GM18507 (cell line): ENCODE data around the gene GRK5.
"Not testable (repeated sequence)": the region's sequence is repeated elsewhere in the genome, so short reads cannot be mapped to it uniquely, and the experiment has no call there.

Source experiments
- DNase-seq: peaks from one replicate; pipeline ENCODE4 v3.0.0; 2011; ENCODE audit warnings: low read depth; ENCODE audit not compliant: insufficient read length; ENCODE audit errors: extremely low spot score
- FAIRE-seq: peaks from 2 replicates; lab custom pipeline; 2011; peaks lifted over from hg19 to GRCh38; lab: Jason Lieb, UNC

GRK5 gene

DNA sequence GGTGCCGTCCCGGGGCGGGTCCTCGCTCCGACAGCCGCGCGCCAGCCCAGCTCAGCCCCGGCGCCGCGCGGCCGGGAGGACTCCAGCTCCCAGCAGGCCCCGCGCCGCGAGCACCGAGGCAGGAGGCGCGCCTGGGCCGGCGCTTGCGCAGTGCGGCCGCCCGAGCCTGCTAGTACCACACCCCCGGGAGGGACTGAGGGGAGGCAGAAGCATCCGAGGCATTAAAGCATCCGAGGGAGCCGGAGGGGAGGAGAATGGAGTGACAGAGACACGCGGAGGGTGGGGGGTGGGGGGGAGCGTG lies at the start of gene GRK5:
GRK5 (plus strand) TSS at position 206 of the 301 bp plus-strand sequence. CDS start 347 bp downstream, outside the sequence.
- DNase-seq (peak; percentile 95), FAIRE-seq (peak; percentile 94)

DNA sequence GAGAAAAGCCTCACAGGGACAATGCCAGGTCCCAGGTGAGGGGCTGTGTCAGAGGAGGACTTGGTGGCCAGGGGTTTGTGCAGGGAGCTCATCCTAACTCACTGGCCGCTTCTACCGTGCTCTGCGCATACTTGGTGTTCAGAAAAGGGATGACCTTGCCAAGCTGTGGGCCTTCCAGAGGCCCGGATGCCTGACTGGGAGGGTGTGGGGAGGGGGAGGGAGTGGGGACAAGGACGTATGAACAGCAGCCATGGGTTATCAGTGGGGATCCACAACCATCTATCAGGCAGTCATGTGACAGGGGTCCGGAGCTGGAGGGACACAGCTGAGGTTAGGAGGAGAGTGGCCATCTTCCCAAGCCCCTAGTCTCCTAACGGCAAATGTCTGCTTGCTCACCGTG lies 48.0 kb upstream of the GRK5 start:
- DNase-seq (no peak), FAIRE-seq (no peak)

DNA sequence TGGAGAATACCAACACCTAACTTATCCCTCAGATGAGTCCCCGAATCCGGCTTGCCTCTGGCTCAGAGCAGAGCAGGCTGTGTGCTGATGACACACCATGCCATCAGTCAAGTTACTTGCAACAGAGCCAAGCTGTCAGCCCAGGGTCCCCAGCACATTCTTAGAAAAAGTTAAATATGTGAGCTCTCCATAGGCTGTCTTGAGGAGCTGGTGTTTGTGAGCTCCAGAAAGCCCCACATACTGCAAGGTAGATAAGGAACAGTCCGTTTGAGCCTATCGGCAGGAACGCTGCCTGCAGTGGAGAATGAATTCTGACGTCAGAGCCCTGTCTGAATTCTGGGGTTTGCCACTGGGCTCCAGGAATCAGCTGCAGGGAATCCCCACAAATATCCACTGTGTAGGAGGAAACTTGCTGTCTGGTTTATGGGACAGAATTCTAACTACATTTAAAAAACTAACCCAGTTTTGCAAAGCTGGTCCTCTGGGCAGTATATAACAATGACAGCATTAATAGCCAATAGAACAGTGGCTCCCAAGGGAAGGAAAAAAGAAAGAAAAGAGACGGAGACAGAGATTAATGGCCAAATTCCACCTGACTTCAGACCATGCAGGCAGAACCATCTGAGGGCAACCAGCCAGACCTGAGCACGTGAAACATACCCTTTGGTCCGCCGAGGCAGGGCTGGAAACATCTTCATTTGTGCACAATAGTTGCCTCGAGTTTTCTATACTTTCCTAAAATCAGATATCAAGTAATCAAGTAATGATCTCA lies 45.5 kb upstream of the GRK5 start:
- DNase-seq, result no peak
- no peak for FAIRE-seq

DNA sequence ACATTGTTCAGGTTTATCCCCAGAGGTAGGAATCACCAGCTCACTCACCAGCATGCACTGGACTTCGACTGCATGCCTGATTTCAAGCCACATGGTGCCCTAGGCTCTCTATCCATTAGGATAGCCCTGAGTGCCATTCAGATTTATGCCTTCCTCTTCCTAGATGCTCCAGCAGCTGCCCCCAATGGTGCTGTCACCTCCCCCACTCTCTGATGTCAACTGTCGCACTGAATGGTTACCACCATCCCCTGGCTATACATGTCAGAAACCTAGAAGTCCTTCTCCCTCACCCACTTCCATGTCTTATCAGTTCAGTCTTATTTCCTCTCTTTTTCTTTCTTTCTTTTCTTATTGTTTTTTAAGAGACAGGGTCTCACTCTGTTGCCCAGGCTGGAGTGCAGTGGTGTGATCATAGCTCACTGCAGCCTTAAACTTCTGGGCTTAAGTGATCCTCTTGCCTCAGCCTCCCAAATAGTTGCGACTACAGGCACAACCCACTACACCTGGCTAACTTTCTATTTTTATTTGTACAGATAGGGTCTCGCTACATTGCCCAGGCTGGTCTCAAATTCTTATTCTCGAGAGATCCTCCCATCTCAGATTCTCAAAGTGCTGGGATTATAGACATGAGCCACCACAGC lies 44.8 kb upstream of the GRK5 start:
- FAIRE-seq (no peak), DNase-seq (no peak)

DNA sequence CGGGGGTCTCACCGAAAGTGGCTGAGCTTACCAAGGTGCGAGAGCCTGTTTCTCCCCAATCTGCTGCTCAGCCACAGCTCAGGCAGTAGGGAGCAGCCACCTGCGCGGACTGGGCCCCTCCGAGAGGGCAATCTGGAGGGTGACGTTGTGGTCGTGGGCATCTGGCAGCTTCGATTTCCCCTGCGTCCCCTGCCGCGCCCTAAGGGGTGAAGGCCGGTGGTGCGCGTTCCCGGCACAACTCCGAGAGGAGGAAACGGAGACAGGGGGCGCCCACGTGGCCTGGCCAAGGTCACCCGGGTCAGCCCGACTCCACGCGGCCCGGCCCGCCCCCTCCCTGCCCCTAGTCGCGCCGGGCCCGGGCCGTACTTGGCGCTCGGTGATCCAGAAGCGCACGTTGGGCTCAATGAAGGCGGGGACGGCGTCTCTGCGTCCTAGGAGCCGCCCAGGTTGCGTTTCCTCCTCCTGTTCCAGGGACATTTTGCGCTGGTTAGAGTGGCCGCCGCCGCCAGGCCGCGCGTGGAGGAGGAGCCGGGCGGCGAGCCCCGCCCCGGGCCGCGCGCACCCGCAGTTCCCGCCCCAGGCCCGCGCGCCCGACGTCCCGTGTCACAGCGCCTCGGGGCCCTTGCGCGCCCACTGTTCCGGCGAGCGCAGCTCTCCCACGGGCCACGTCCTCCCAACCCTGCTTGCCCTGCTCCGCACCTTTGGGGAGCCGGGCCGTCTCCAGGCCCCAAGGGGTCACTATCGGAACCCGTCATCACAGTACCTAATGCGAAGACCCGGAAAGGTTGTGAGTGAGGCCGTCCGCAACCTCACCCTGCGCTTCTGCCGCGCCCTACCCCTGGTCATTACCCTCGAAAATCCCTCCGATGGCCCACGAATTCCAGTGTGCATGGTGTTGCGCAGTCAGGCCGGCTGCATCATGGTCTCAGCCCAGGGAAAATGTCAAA lies 41.9 kb upstream of the GRK5 start, which contains the start of gene SFXN4:
SFXN4 (minus strand) TSS at position 544 of the 947 bp plus-strand sequence; CDS start at position 477, 67 bp downstream.
- FAIRE-seq, result peak; percentile 79
- peak; percentile 78 for DNase-seq

DNA sequence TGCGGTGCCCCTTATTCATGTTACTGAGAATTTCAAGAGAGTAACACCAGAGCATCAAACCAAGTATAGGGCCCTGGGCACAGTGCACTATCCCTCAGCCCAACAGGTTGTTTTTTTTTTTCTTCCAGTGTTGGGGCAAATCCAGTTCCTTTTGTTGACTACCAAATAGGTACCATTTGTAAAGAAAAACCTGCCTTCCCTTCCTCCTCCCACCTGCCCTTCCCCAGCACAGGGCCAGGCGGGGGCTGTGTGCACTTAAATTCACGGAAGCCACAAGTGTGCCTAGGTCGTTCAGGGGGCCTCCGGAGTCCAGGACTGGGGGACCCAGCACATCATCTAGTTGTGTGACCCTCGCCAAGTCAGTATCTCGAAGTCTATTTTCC lies 41.3 kb upstream of the GRK5 start:
- no peak for FAIRE-seq

DNA sequence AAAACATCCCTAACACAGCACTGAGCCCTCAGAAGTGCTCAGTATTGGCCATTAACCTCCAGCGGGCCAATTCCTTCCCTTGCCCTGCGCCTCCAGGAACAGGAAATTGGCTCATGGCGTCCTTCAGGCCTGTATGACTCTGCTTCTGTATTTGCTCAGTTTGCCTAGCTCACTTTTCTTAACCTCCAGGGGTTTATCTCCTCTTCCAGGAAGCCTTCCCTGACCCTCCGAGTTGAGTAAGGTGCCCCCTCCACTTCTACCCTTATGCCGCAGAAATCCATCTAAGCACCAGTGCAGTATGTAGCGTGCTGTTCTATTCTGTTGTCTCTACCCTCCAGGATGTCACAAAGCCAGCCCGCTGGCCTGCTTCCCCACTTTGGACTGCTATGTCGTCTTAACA lies 40.8 kb upstream of the GRK5 start:
- FAIRE-seq, result no peak
- no peak for DNase-seq

More for the DNA sequence above, 41.3 kb upstream of the GRK5 start:
- DNase-seq, result no peak

DNA sequence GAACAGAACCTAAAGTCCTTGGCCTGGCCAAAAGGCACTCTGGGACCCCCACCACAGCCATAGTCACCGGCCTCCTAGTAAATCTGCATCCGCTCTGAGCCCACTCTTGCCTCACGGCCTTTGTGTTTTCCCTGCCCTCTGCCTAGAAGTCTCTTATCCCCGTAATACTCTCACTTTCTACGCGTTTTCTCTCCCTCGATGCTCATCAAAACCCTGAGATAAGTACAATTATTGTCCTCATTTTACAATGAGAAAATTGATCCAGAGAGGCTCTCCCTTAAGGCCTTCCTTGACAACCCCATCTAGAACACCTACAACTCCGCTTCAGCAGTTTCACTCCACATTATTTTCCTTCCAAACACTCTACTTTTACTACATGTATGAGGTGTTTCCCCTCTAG lies 40.3 kb upstream of the GRK5 start:
- no peak for DNase-seq
- FAIRE-seq, result no peak

DNA sequence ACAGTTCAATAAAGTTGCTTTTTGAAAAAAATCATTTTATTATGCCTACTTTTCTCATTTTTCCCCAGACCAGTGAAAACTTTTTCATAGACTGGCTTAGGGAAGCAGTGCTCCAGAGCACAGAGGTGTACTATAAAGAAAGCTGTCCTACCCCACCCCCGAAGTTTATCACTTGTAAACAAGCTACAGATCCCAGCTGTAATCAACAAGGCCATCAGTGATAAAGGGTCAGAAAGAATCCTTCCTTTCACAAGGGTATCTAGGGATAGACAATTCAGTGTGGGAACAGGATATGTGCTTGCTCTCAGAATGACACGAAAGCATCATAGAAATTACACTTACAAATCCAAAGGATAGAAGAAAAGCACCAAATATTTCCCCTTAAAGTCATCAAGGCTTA lies 33.3 kb upstream of the GRK5 start:
- DNase-seq (no peak), FAIRE-seq (no peak)

DNA sequence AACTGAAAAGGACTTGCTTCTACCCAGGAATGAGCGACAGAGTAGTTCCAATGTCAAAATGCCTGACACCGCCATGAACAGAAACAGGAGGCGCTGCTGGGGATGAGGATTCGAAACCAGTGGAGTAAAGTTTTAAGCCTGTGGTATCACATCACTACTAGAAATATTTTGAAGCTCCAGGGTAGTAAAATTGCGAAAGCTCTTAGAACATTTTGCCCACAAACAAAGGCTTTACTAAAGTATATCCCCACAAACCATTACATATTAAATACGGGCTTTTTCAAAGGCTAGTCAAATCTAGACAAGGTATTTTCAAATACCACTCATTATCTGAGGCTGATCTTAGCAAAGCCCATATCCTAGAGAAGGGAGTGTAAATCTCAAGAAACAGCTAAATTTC lies 31.2 kb upstream of the GRK5 start:
- DNase-seq, result no peak
- FAIRE-seq, result no peak

DNA sequence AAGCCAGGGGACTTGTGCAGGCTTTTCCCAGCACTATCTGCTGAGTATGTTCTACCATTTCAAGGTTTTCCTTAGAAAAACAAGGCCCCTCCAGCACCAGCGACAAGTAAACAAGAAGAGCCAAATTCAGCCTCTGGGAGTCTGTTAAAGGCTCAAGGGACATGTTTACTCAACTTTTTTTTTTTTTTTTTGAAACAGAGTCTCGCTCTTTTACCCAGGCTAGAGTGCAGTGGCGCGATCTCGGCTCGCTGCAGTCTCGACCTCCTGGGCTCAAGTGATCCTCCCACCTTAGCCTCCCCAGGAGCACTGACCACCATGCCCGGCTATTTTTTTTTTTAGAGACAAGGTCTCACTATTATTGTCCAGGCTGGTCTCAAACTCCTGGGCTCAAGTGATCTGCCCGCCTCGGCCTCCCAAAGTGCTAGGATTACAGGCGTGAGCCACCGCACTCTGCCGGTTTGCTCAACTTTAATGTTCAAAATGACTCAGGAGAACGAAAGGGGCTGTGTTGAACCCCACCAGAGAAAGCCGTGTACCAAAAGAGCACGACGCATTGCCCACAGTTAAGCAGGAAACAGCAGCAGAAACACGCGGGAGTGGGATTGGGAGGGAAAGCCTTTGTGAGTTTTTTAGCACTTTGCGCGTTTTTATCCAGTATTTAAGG lies 29.5 kb upstream of the GRK5 start:
- no peak for DNase-seq
- no peak for FAIRE-seq

DNA sequence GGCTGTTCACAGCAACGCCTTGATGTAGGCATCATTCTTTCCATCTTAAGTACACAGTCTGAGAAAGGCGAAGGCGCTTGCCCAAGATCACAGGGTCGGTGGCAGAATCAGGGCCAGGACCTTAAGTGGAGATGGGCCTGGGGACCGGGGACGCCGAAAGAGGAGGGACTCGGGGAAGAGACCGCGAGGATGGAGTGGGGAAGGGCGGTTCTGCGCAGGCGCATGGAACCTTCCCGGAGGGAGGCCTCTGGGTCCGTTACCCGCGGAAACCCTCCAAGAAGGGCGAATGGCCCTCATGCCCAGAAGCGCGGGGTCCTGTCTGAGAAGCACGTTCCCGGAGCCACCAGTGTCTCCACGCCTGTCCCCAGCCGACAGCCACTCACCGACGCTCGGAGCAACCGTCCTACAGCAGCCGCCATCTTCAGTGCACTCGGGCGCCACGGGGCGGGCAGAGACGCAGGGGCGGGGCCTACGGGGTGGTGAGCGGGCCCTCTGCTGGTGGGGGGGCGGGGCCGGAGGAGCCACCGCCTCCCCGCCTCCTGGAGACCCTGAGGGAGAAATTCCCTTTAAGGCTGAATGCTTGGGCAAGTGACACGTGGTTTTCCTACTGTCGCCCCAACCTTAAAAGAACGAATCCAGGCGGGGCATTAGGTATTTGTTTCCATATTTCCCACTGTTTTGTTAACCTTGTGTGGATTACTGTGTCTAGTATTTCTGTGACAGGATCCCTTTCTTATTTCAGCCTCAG lies 28.8 kb upstream of the GRK5 start, which contains the start of gene PRDX3:
PRDX3 (minus strand) TSS at position 441 of the 748 bp plus-strand sequence; CDS start at position 419, 22 bp downstream.
- FAIRE-seq (peak; percentile 86), DNase-seq (peak; percentile 73)

DNA sequence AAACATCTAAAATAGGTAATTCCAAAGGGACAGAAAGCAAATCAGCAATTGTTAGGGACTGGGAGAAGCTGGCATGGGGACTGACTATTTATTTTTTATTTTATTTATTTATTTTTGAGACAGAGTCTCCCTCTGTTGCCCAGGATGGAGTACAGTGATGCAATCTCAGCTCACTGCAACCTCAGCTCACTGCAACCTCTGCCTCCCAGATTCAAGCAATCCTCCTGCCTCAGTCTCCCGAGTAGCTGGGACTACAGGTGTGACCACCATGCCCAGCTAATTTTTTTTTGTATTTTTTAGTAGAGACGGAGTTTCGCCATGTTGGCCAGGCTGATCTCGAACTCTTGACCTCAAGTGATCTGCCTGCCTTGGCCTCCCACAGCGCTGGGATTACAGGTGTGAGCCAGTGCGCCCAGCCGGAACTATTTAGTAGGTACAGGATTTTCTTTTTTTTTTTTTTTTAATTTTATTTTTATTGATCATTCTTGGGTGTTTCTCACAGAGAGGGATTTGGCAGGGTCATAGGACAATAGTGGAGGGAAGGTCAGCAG lies 26.4 kb upstream of the GRK5 start:
- DNase-seq, FAIRE-seq: not testable (repeated sequence)

DNA sequence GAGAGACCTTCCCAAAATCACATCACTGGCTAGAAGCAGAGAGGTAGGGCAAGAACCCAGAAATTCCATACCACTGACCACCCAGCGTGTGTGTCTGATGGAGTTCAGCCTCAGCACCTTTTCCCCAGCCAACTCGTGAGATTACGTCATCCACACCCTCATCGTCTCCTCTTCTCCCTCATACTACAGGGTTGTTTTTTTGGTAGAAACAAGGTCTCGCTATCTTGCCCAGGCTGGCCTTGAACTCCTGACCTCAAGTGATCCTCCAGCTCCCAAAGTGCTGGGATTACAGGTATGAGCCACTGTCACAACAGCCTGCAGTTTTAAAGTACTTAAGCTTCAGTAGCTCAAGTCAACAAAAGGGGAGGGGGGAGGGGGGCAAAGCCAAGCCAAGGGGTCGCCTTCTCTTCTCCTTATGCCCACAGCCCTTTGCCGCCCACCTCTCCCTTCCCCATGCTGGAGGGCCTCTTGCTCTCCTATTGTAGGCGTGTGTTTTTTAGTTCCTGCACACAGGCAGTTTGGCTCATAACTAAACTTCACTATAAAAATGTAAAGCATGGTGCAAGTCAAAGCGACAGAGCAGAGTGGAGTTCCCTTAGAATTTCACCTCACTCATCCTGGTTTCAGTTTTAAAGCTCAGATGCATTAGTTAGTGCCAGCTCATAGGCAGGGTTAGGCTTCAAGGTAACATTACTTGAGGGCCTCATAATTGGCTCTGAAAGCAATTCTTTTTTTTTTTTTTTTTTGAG lies 23.5 kb upstream of the GRK5 start:
- FAIRE-seq (no peak), DNase-seq (no peak)

DNA sequence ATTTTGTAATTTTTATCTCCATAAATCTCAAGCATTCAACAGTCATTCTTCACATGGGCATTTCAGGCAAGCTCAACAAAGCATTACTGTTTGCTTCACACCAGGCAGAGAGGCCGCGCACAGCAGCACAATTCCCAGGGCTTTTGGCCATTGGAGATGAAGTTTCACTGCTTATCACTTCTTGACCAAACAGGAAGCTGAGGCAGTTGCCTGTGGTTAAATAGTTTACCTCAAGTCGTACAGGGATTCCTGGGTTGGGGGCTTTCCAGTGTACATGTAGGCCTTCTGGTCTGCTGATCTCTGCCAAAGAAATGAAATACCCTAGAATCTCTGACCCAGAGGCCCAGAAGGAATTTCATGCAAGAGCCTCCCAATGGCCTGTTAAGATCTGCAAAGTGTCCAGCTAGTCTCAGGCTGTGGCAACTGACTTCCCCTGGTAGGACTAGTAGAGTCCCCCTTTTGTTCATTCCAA lies 17.5 kb upstream of the GRK5 start:
- peak; percentile 77 for FAIRE-seq
- no peak for DNase-seq

DNA sequence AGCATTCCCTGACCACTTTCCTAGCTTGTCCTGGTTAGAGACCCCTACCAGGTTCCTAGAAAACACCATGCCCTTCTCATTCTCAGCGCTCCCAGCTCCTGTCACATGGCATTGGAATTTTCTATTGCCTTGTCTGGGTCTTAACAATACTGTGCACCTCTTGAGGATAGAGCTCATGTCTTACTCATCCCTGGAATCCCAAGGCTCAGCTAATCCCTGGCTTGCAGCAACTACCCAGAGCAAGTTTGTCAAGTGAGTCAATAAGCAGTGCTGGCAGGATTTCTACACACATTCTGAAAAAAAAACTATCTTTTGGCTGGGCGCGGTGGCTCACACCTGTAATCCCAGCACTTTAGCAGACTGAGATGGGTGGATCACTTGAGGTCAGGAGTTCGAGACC lies 17.0 kb upstream of the GRK5 start:
- no peak for FAIRE-seq

DNA sequence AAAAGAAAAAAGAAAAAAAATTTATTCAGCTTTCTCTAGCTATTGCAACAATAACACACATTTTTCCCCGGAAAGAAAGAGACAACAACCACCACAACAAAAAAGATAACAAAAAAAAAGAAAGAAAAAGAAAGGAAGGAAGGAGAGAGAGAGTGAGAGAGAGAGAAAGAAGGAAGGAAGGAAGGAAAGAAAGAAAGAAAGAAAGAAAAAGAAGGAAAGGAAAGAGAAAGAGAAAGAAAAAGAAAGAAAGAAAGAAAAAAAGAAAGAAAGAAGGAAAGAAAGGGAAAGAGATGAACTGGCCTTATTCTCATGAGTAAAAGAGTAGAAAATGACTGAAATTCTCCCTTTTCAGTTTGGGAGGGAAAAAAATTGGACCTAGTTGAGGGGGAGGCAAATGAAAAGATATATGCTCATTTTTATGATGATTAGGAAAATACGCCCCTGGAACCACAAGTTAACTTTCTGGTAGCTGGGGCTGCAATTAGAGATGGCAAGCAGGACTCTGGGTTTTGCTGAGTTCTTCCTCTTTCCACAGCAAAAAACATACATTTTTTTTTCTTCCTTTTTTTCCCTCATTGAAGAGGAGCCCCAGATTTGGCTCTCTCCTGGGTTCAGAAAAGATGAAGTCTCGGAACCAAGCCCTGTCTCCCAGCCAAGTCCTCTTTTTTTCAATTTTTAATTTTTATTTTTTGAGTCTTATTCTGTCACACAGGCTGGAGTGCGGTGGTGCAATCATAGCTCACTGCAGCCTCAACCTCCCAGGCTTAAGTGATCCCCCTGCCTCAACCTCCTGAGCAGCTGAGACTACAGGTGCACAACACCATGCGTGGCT lies 16.2 kb upstream of the GRK5 start:
- FAIRE-seq (no peak), DNase-seq (no peak)

More for the DNA sequence above, 17.0 kb upstream of the GRK5 start:
- no peak for DNase-seq
